ENCODE data around the gene SUCO. TPM values are rescaled to one million over a fixed set of nuclear protein-coding genes. Genes with fewer than 3 reads are reported as not detected.

The SUCO gene
- total and polyA plus RNA-seq, 2 experiments from 2014 or later, result 18.0 to 49.8 TPM

DNA sequence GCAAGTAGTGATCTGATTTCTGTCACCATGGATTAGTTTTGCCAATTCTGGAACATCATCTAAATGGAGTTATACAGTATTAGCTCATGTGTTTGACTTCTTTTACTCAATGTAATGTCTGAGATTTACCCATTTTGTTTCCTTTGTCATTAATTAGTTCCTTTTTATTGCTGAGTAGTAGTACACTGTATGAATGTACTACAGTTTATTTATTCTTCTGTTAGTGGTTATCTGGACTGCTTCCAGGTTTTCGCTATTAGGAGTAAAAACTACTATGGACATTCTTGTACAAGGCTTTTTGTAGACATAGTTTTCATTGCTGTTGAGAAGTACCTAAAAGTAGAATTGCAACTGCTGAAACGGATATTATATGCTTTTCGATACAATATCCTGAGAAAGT is 14.1 kb downstream of the SUCO start (continued):
- TF ChIP-seq, protein P1, sequence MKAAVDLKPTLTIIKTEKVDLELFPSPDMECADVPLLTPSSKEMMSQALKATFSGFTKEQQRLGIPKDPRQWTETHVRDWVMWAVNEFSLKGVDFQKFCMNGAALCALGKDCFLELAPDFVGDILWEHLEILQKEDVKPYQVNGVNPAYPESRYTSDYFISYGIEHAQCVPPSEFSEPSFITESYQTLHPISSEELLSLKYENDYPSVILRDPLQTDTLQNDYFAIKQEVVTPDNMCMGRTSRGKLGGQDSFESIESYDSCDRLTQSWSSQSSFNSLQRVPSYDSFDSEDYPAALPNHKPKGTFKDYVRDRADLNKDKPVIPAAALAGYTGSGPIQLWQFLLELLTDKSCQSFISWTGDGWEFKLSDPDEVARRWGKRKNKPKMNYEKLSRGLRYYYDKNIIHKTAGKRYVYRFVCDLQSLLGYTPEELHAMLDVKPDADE (IDR thresholded peaks at IDR 0.05), result no peak
- no peak for TF ChIP-seq JUNB (IDR thresholded peaks at IDR 0.05; ENCODE audit: unreplicated experiment)

DNA sequence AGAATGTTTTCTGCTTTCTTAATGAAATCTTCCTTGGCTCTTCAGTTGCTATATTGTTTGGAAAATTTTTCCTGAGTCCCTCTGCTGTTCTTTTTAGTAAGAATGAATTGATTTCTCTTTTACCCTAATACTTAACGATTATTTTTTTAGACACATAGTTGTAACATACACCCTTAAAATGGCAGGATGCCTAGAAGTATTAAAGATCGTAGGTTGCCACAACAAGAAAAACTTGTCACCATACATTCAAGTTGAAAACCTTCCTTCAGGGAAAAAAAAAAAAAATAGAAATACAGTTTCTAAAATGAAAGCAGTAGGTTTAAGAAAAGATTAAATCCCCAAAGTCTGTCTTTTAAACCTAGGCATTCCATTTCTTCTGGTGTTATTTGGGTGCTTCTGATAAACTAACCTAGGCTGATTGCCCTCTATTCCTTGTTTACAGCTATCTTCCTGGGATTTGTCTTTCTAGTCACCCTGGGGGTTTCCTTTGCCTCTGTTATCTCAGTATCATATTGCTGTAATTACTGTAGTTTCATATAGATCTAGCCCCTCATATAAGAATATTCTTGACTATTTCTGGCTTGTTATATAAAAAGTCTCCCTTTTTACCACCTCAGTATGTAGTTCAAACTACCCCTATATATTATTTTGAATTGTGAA is 16.8 kb downstream of the SUCO start:
- H3K4me1 Mint-ChIP-seq, result peaks cover 21% of the 10 kb centered on the region
- no peak overlapping the region for H2AFZ ChIP-seq
- peaks cover 30% of the 10 kb centered on the region for H3K4me1 ChIP-seq (ENCODE audit: insufficient read depth)
- H3K36me3 ChIP-seq (ENCODE audit: insufficient read depth), result no peaks in the 10 kb centered on the region
- no peak overlapping the region for H3K4me3 ChIP-seq
- H3K27me3 Mint-ChIP-seq (ENCODE audit: insufficient read depth, low read depth, poor library complexity), result no peaks in the 10 kb centered on the region
- H3K27ac ChIP-seq (ENCODE audit: low read depth), result no peak overlapping the region
- H4K20me1 ChIP-seq (replicated peaks; ENCODE audit: insufficient read depth), result peaks cover 12% of the 10 kb centered on the region
- ATAC-seq, result no peak
- H3K9me2 ChIP-seq (ENCODE audit: insufficient read depth), result no peaks in the 10 kb centered on the region
- no peaks in the 10 kb centered on the region for H3F3A ChIP-seq (replicated peaks; ENCODE audit: low read depth)
- H3K4me3 Mint-ChIP-seq, result no peak overlapping the region
- H3K36me3 Mint-ChIP-seq (ENCODE audit: low read depth), result no peaks in the 10 kb centered on the region
- peak overlapping the region; percentile 88 for H3K27ac Mint-ChIP-seq
- peaks cover 94% of the 10 kb centered on the region for H3K79me2 ChIP-seq (replicated peaks; ENCODE audit: insufficient read depth)
- no peak for DNase-seq (ENCODE audit: low spot score)
- no peaks in the 10 kb centered on the region for H3K27me3 ChIP-seq (ENCODE audit: insufficient read depth)
- H3K4me2 ChIP-seq, result no peak overlapping the region
- no peaks in the 10 kb centered on the region for H3K9me3 Mint-ChIP-seq
- TF ChIP-seq, protein P2, sequence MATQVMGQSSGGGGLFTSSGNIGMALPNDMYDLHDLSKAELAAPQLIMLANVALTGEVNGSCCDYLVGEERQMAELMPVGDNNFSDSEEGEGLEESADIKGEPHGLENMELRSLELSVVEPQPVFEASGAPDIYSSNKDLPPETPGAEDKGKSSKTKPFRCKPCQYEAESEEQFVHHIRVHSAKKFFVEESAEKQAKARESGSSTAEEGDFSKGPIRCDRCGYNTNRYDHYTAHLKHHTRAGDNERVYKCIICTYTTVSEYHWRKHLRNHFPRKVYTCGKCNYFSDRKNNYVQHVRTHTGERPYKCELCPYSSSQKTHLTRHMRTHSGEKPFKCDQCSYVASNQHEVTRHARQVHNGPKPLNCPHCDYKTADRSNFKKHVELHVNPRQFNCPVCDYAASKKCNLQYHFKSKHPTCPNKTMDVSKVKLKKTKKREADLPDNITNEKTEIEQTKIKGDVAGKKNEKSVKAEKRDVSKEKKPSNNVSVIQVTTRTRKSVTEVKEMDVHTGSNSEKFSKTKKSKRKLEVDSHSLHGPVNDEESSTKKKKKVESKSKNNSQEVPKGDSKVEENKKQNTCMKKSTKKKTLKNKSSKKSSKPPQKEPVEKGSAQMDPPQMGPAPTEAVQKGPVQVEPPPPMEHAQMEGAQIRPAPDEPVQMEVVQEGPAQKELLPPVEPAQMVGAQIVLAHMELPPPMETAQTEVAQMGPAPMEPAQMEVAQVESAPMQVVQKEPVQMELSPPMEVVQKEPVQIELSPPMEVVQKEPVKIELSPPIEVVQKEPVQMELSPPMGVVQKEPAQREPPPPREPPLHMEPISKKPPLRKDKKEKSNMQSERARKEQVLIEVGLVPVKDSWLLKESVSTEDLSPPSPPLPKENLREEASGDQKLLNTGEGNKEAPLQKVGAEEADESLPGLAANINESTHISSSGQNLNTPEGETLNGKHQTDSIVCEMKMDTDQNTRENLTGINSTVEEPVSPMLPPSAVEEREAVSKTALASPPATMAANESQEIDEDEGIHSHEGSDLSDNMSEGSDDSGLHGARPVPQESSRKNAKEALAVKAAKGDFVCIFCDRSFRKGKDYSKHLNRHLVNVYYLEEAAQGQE (IDR thresholded peaks at IDR 0.05; ENCODE audit: unreplicated experiment), result no peak
- no peak for TF ChIP-seq EZH2 (IDR thresholded peaks at IDR 0.05; ENCODE audit: low read depth, unreplicated experiment)
- no peak for TF ChIP-seq JUNB (IDR thresholded peaks at IDR 0.05; ENCODE audit: unreplicated experiment)
- no peak for TF ChIP-seq POLR2AphosphoS5 (IDR thresholded peaks at IDR 0.05; ENCODE audit: low read depth)
- TF ChIP-seq CREB1 (CRISPR knock-in tag; IDR thresholded peaks at IDR 0.05; ENCODE audit: low read depth), result no peak
- TF ChIP-seq, protein P3, sequence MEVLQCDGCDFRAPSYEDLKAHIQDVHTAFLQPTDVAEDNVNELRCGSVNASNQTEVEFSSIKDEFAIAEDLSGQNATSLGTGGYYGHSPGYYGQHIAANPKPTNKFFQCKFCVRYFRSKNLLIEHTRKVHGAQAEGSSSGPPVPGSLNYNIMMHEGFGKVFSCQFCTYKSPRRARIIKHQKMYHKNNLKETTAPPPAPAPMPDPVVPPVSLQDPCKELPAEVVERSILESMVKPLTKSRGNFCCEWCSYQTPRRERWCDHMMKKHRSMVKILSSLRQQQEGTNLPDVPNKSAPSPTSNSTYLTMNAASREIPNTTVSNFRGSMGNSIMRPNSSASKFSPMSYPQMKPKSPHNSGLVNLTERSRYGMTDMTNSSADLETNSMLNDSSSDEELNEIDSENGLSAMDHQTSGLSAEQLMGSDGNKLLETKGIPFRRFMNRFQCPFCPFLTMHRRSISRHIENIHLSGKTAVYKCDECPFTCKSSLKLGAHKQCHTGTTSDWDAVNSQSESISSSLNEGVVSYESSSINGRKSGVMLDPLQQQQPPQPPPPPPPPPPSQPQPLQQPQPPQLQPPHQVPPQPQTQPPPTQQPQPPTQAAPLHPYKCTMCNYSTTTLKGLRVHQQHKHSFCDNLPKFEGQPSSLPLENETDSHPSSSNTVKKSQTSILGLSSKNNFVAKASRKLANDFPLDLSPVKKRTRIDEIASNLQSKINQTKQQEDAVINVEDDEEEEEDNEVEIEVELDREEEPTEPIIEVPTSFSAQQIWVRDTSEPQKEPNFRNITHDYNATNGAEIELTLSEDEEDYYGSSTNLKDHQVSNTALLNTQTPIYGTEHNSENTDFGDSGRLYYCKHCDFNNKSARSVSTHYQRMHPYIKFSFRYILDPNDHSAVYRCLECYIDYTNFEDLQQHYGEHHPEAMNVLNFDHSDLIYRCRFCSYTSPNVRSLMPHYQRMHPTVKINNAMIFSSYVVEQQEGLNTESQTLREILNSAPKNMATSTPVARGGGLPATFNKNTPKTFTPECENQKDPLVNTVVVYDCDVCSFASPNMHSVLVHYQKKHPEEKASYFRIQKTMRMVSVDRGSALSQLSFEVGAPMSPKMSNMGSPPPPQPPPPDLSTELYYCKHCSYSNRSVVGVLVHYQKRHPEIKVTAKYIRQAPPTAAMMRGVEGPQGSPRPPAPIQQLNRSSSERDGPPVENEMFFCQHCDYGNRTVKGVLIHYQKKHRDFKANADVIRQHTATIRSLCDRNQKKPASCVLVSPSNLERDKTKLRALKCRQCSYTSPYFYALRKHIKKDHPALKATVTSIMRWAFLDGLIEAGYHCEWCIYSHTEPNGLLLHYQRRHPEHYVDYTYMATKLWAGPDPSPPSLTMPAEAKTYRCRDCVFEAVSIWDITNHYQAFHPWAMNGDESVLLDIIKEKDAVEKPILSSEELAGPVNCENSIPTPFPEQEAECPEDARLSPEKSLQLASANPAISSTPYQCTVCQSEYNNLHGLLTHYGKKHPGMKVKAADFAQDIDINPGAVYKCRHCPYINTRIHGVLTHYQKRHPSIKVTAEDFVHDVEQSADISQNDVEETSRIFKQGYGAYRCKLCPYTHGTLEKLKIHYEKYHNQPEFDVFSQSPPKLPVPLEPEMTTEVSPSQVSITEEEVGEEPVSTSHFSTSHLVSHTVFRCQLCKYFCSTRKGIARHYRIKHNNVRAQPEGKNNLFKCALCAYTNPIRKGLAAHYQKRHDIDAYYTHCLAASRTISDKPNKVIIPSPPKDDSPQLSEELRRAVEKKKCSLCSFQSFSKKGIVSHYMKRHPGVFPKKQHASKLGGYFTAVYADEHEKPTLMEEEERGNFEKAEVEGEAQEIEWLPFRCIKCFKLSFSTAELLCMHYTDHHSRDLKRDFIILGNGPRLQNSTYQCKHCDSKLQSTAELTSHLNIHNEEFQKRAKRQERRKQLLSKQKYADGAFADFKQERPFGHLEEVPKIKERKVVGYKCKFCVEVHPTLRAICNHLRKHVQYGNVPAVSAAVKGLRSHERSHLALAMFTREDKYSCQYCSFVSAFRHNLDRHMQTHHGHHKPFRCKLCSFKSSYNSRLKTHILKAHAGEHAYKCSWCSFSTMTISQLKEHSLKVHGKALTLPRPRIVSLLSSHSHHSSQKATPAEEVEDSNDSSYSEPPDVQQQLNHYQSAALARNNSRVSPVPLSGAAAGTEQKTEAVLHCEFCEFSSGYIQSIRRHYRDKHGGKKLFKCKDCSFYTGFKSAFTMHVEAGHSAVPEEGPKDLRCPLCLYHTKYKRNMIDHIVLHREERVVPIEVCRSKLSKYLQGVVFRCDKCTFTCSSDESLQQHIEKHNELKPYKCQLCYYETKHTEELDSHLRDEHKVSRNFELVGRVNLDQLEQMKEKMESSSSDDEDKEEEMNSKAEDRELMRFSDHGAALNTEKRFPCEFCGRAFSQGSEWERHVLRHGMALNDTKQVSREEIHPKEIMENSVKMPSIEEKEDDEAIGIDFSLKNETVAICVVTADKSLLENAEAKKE (CRISPR knock-in tag; IDR thresholded peaks at IDR 0.05), result no peak
- no peak for TF ChIP-seq EZH2phosphoT487 (IDR thresholded peaks at IDR 0.05; ENCODE audit: unreplicated experiment)
- TF ChIP-seq, protein P1 (IDR thresholded peaks at IDR 0.05), result no peak
- TF ChIP-seq ZNF331 (CRISPR knock-in tag; IDR thresholded peaks at IDR 0.05; ENCODE audit: low read depth), result no peak
- TF ChIP-seq STAT1 (IDR thresholded peaks at IDR 0.05; ENCODE audit: unreplicated experiment), result no peak
